ENCODE results near the gene P3H4. TPM values are rescaled to one million over a fixed set of nuclear protein-coding genes. Genes with fewer than 3 reads are reported as not detected.
"Not testable (repeated sequence)": the region's sequence is repeated elsewhere in the genome, so short reads cannot be mapped to it uniquely, and the experiment has no call there.

The P3H4 gene
- total RNA-seq, 1 donor from 2014 or later = 32.1 TPM

GRCh38 chr17:41835214-41835799 is 23.6 kb upstream of the P3H4 start:
- peak overlapping the region; percentile 74 for H3K4me3 ChIP-seq (ENCODE audit: low read depth, low read length)
- no peak for TF ChIP-seq CTCF (IDR thresholded peaks at IDR 0.05; ENCODE audit: insufficient read depth, low read length, severe bottlenecking)
- DNase-seq (ENCODE audit: low read depth) (no peak), FAIRE-seq (no peak)
- peaks cover 1% of the 10 kb centered on the region for H3K36me3 ChIP-seq (ENCODE audit: control insufficient read depth, insufficient read depth, low read length)
- no peaks in the 10 kb centered on the region for H3K27me3 ChIP-seq (ENCODE audit: control insufficient read depth, insufficient read depth, low read length)

DNA sequence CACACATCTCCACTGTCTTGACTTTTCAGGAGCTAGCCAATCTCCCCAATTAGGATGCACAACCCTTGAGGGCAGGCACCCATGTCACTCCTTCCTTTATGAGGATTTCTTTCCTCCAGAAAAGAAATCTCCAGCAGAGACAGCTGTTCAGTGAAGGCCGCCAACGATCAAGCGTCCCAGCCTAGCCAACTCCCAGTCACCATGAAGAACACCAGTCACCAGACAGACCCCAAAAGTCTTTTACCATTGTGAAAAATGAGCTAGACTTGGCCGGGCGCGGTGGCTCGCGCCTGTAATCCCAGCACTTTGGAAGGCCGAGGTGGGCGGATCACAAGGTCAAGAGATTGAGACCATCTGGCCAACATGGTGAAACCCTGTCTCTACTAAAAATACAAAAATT is 18.2 kb upstream of the P3H4 start:
- H3K27me3 ChIP-seq (ENCODE audit: control insufficient read depth, insufficient read depth, low read length); DNase-seq (ENCODE audit: low read depth); H3K4me3 ChIP-seq (ENCODE audit: low read depth, low read length); FAIRE-seq: not testable (repeated sequence)
- peaks cover 11% of the 10 kb centered on the region for H3K36me3 ChIP-seq (ENCODE audit: control insufficient read depth, insufficient read depth, low read length)

- Histone ChIP-seq H3K27me3 (ENCODE audit: control insufficient read depth, insufficient read depth, low read length) (no peaks in the 10 kb centered on the region), H3K4me3 (ENCODE audit: low read depth, low read length) (no peak overlapping the region), H3K36me3 (ENCODE audit: control insufficient read depth, insufficient read depth, low read length) (peaks cover 10% of the 10 kb centered on the region)
- DNase-seq (ENCODE audit: low read depth) (no peak), FAIRE-seq (no peak)
- no peak for TF ChIP-seq CTCF (IDR thresholded peaks at IDR 0.05; ENCODE audit: insufficient read depth, low read length, severe bottlenecking)
These were observed 13.6 kb upstream of the P3H4 start for GRCh38 chr17:41825175-41825845.

GRCh38 chr17:41824086-41824485 is 12.3 kb upstream of the P3H4 start:
- TF ChIP-seq CTCF (IDR thresholded peaks at IDR 0.05; ENCODE audit: insufficient read depth, low read length, severe bottlenecking) = no peak
- DNase-seq (ENCODE audit: low read depth) (no peak), FAIRE-seq (no peak)
- no peaks in the 10 kb centered on the region for H3K27me3 ChIP-seq (ENCODE audit: control insufficient read depth, insufficient read depth, low read length)
- H3K4me3 ChIP-seq (ENCODE audit: low read depth, low read length) = no peak overlapping the region
- peaks cover 8% of the 10 kb centered on the region for H3K36me3 ChIP-seq (ENCODE audit: control insufficient read depth, insufficient read depth, low read length)

- Histone ChIP-seq H3K27me3 (ENCODE audit: control insufficient read depth, insufficient read depth, low read length) (no peaks in the 10 kb centered on the region), H3K4me3 (ENCODE audit: low read depth, low read length) (no peak overlapping the region), H3K36me3 (ENCODE audit: control insufficient read depth, insufficient read depth, low read length) (peaks cover 8% of the 10 kb centered on the region)
- no peak for TF ChIP-seq CTCF (IDR thresholded peaks at IDR 0.05; ENCODE audit: insufficient read depth, low read length, severe bottlenecking)
- no peak for DNase-seq (ENCODE audit: low read depth)
- FAIRE-seq = no peak
These were observed 11.8 kb upstream of the P3H4 start for GRCh38 chr17:41823580-41823979.

GRCh38 chr17:41823141-41823524 is 11.4 kb upstream of the P3H4 start:
- Histone ChIP-seq H3K27me3 (ENCODE audit: control insufficient read depth, insufficient read depth, low read length) (no peaks in the 10 kb centered on the region), H3K4me3 (ENCODE audit: low read depth, low read length) (no peak overlapping the region), H3K36me3 (ENCODE audit: control insufficient read depth, insufficient read depth, low read length) (peaks cover 12% of the 10 kb centered on the region)
- no peak for DNase-seq (ENCODE audit: low read depth)
- FAIRE-seq = no peak
- TF ChIP-seq CTCF (IDR thresholded peaks at IDR 0.05; ENCODE audit: insufficient read depth, low read length, severe bottlenecking) = no peak
